Smooth muscle cell (in vitro differentiated cells): ENCODE results near the gene TMEM88. TPM values are rescaled to one million over a fixed set of nuclear protein-coding genes. Genes with fewer than 3 reads are reported as not detected.

Source experiments
- DNase-seq: peaks from one replicate; lab custom pipeline; 2025; ENCODE audit not compliant: unreplicated experiment; lab: John Stamatoyannopoulos, UW
- H2AFZ ChIP-seq: fragments of 200-600 bp; sonication (generic); 2 replicates; pipeline ENCODE4 v1.6.0; 2016; ENCODE audit warnings: antibody characterized with exemption, low read depth, mild to moderate bottlenecking
- H3F3A ChIP-seq: fragments of 200-600 bp; sonication (generic); 2 replicates; pipeline ENCODE4 v1.6.0; 2017; ENCODE audit warnings: antibody characterized with exemption, low read depth
- H3K27ac ChIP-seq: fragments of 200-600 bp; sonication (generic); 2 replicates; pipeline ENCODE4 v1.5.1; 2016; ENCODE audit warnings: low read depth, mild to moderate bottlenecking
- H3K27me3 ChIP-seq: fragments of 200-600 bp; sonication (generic); 2 replicates; pipeline ENCODE4 v1.6.1; 2016; ENCODE audit warnings: low read depth, mild to moderate bottlenecking
- H3K36me3 ChIP-seq: fragments of 200-600 bp; sonication (generic); 2 replicates; pipeline ENCODE4 v1.5.1; 2016; ENCODE audit warnings: low read depth
- H3K4me1 ChIP-seq: fragments of 200-600 bp; sonication (generic); 2 replicates; pipeline ENCODE4 v1.5.1; 2016; ENCODE audit warnings: low read depth
- H3K4me2 ChIP-seq: fragments of 200-600 bp; sonication (generic); 2 replicates; pipeline ENCODE4 v1.6.0; 2016; ENCODE audit warnings: mild to moderate bottlenecking
- H3K4me3 ChIP-seq: fragments of 200-600 bp; sonication (generic); 2 replicates; pipeline ENCODE4 v1.5.1; 2016; ENCODE audit warnings: mild to moderate bottlenecking
- H3K79me2 ChIP-seq: fragments of 200-600 bp; sonication (generic); 2 replicates; pipeline ENCODE4 v1.6.0; 2016; ENCODE audit warnings: low read depth, mild to moderate bottlenecking
- H3K9ac ChIP-seq: fragments of 200-600 bp; sonication (generic); 2 replicates; pipeline ENCODE4 v1.6.0; 2016; ENCODE audit warnings: low read depth
- H3K9me3 ChIP-seq: fragments of 200-600 bp; sonication (generic); replicated peaks from 2 replicates; pipeline ENCODE4 v1.5.1; 2016; ENCODE audit warnings: low read depth
- H4K20me1 ChIP-seq: fragments of 200-600 bp; sonication (generic); 2 replicates; pipeline ENCODE4 v1.6.0; 2016; ENCODE audit warnings: low read depth
- CTCF ChIP-seq: fragments of 200-600 bp; sonication (generic); IDR thresholded peaks from 2 replicates; pipeline ENCODE4 v1.5.1; 2017; ENCODE audit warnings: borderline replicate concordance, mild to moderate bottlenecking, antibody characterized with exemption; ENCODE audit not compliant: insufficient read depth, poor library complexity, severe bottlenecking
- WGBS: methylation state at CpG from one replicate; pipeline ENCODE4 v1.1.7; 2016; ENCODE audit warnings: low lambda C conversion rate; 5-methylcytosine and 5-hydroxymethylcytosine counted together
- polyA plus RNA-seq: library from polyadenylated mRNA; unstranded; fragments of >200 nt; fragmentation: Nextera tagmentation; extraction: Ambion mirVana; gene quantifications from 2 replicates; pipeline ENCODE4 v1.2.1, GENCODE V29; 2016
- total RNA-seq: library from RNA; depleted of rRNA; stranded (reverse); fragments of >200 nt; gene quantifications from 2 replicates; pipeline ENCODE4 v1.2.3, GENCODE V29; 2014

TMEM88 gene
- total and polyA plus RNA-seq, 2 experiments from 2014 or later, result 5.1 to 16.1 TPM

DNA sequence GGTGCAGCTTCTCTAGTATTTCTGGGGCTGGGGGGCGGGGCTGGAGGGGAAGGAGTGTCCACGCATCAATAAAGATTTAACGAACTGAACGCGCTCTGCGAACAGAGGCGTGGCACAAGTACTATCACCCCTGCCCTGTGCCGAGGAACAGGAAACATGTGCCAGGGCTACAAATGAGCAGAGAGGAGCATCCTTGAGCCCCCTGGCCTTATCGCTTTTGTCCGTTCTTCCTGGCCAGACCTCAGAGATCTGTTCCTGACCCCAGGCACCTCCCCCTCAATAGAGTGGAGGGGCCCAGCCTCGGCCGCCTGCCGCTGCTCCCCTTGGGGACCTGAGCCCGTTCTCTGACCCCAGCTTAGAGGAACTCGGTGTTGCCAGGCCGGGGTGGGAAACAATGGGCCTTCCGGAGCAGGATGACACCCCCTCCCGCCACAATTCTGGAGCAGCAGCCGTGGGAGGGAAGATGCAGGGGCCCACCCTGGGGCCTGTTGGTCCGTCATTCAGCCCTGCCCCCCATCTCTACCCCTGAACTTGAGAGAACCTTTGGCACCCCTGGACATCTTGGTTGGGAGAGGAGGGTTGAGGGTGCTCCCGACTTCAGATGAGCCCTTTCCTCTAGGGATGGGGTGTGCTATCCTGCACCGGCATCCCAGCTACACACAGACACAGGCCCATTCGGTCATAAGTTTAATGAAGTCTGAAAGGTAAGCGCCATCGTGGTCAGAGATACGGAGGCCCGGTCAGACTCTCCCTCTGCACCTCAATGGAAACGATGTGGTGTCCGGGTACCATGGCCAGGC is 1.3 kb downstream of the TMEM88 start:
- WGBS, result 11% methylated on average over 29 of the region's 29 CpGs
- no peak overlapping the region for H2AFZ ChIP-seq
- peaks cover 32% of the 10 kb centered on the region for H3K4me1 ChIP-seq
- peaks cover 42% of the 10 kb centered on the region for H3F3A ChIP-seq
- H4K20me1 ChIP-seq, result peaks cover 53% of the 10 kb centered on the region
- no peaks in the 10 kb centered on the region for H3K9me3 ChIP-seq
- H3K27me3 ChIP-seq, result no peaks in the 10 kb centered on the region
- TF ChIP-seq CTCF, result no peak
- H3K4me3 ChIP-seq, result peak overlapping the region; percentile 49
- peak overlapping the region; percentile 32 for H3K9ac ChIP-seq
- H3K36me3 ChIP-seq, result no peaks in the 10 kb centered on the region
- H3K4me2 ChIP-seq, result peak overlapping the region; percentile 84
- peak overlapping the region; percentile 88 for H3K27ac ChIP-seq
- peaks cover 10% of the 10 kb centered on the region for H3K79me2 ChIP-seq
- no peak for DNase-seq

- H4K20me1 ChIP-seq, result peaks cover 48% of the 10 kb centered on the region
- TF ChIP-seq CTCF, result peak; percentile 13
- peaks cover 32% of the 10 kb centered on the region for H3K4me1 ChIP-seq
- no peaks in the 10 kb centered on the region for H3K36me3 ChIP-seq
- no peaks in the 10 kb centered on the region for H3K9me3 ChIP-seq
- WGBS, result under 1% methylated on average over 64 of the region's 64 CpGs
- peak within 1 kb of the TSS; percentile 49 for H3K4me3 ChIP-seq
- peak; percentile 98 for DNase-seq
- H3K9ac ChIP-seq, result peak within 1 kb of the TSS; percentile 79
- H3F3A ChIP-seq, result peaks cover 39% of the 10 kb centered on the region
- peak within 1 kb of the TSS; percentile 84 for H3K4me2 ChIP-seq
- H3K27ac ChIP-seq, result peak within 1 kb of the TSS; percentile 88
- no peaks in the 10 kb centered on the region for H3K27me3 ChIP-seq
- H3K79me2 ChIP-seq, result peaks cover 8% of the 10 kb centered on the region
- peak within 1 kb of the TSS; percentile 6 for H2AFZ ChIP-seq
These were observed 2.2 kb downstream of the TMEM88 start, which contains the start of gene NAA38 for GRCh38 chr17:7856811-7857712. Gene NAA38 (minus strand): TSS chr17:7857559. CDS start chr17:7857463, 96 bp downstream.

- no peaks in the 10 kb centered on the region for H3K27me3 ChIP-seq
- H3F3A ChIP-seq, result peaks cover 34% of the 10 kb centered on the region
- WGBS, result 3% methylated on average over 48 of the region's 48 CpGs
- H3K27ac ChIP-seq, result peak within 1 kb of the TSS; percentile 88
- no peaks in the 10 kb centered on the region for H3K36me3 ChIP-seq
- no peaks in the 10 kb centered on the region for H3K9me3 ChIP-seq
- H3K4me2 ChIP-seq, result peak within 1 kb of the TSS; percentile 84
- H4K20me1 ChIP-seq, result peaks cover 43% of the 10 kb centered on the region
- DNase-seq, result no peak
- H3K4me1 ChIP-seq, result peaks cover 32% of the 10 kb centered on the region
- H3K4me3 ChIP-seq, result peak within 1 kb of the TSS; percentile 49
- TF ChIP-seq CTCF, result no peak
- H3K9ac ChIP-seq, result peak within 1 kb of the TSS; percentile 79
- no peaks in the 10 kb centered on the region for H3K79me2 ChIP-seq
- H2AFZ ChIP-seq, result peak within 1 kb of the TSS; percentile 6
These were observed 3.1 kb downstream of the TMEM88 start, which contains the start of gene CYB5D1 for GRCh38 chr17:7857713-7858521. Gene CYB5D1 (plus strand): TSS chr17:7858003. CDS start chr17:7858135, 132 bp downstream.
